Right atrium auricular region (tissue), 2 donors: ENCODE data around the gene RUNX2. TPM values are rescaled to one million over a fixed set of nuclear protein-coding genes. Genes with fewer than 3 reads are reported as not detected.
A peak's percentile ranks its signal among the peaks of the same experiment; 100 is the strongest.

ENCODE experiments used
- DNase-seq: peaks from one replicate; pipeline ENCODE4 v3.0.0-alpha.2; 2019; ENCODE audit warnings: low spot score
- H3K27ac ChIP-seq, 2 donors: fragments of 200-600 bp; sonication (generic); 1 replicate in 1 of 2; 2 replicates in 1 of 2; pipeline ENCODE4 v1.5.1; 2016 to 2019
- H3K27me3 ChIP-seq, 2 donors: fragments of 200-600 bp; sonication (generic); one replicate each; pipeline versions ENCODE4 v1.5.1 to v1.6.0; 2017 to 2019
- H3K36me3 ChIP-seq: fragments of 200-600 bp; sonication (generic); one replicate; pipeline ENCODE4 v1.5.1; 2016
- H3K4me1 ChIP-seq, 2 donors: fragments of 200-600 bp; sonication (generic); one replicate each; pipeline versions ENCODE4 v1.5.1 to v1.6.0; 2017 to 2019
- H3K4me3 ChIP-seq, 2 donors: fragments of 200-600 bp; sonication (generic); 1 replicate in 1 of 2; 2 replicates in 1 of 2; pipeline ENCODE4 v1.5.1; 2017 to 2019; ENCODE audit warnings: mild to moderate bottlenecking in 1 of 2, moderate library complexity in 1 of 2
- H3K9me3 ChIP-seq, 2 donors: fragments of 200-600 bp; sonication (generic); one replicate each; pipeline ENCODE4 v1.5.1; 2019
- CTCF ChIP-seq, 2 donors: fragments of 200-600 bp; sonication (generic); IDR thresholded peaks; one replicate each; pipeline ENCODE4 v1.5.1; 2019; ENCODE audit warnings: antibody characterized with exemption in 2 of 2
- total RNA-seq, 2 donors: library from RNA; depleted of rRNA; stranded (reverse); fragments of >200 nt; gene quantifications; one replicate each; pipeline ENCODE4 v1.1.0, GENCODE V29; 2016

The RUNX2 gene
- total RNA-seq, 2 donors from 2014 or later = 0.55 to 0.85 TPM

DNA sequence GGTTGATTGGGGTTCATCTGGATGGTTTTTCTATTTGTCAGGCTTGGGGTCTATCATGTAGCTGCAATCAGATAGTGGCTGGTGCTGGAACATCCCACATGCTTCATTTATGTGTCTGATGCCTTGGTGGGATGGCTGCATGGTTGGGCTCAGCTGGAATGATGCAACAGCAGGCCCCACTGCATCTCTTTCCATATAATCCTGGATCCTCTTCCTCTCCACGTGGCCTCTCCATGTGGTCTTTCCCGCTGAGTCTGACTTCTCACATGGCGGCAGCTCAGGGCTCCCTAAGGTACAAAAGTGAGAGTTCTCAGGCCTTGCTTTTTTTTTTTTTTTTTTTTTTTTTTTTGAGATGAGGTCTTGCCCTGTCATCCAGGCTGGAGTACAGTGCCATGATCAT, 114.6 kb downstream of the RUNX2 start:
- Histone ChIP-seq H3K36me3 (no peaks in the 10 kb centered on the region), H3K27ac (no peak overlapping the region), H3K9me3 (no peaks in the 10 kb centered on the region), H3K4me1 (peaks cover 0 to 22% of the 10 kb centered on the region in 2 donors), H3K27me3 (no peaks in the 10 kb centered on the region), H3K4me3 (no peak overlapping the region)
- no peak for TF ChIP-seq CTCF (IDR thresholded peaks at IDR 0.05)
- no peak for DNase-seq

GRCh38 chr6:45445364-45445748, 117.2 kb downstream of the RUNX2 start:
- H3K4me3 ChIP-seq = no peak overlapping the region
- no peaks in the 10 kb centered on the region for H3K36me3 ChIP-seq
- TF ChIP-seq CTCF (IDR thresholded peaks at IDR 0.05) = no peak
- no peak for DNase-seq
- no peaks in the 10 kb centered on the region for H3K27me3 ChIP-seq
- no peaks in the 10 kb centered on the region for H3K9me3 ChIP-seq
- peaks cover 0 to 26% of the 10 kb centered on the region in 2 donors for H3K4me1 ChIP-seq
- peak overlapping the region; percentile 41 to 52 for H3K27ac ChIP-seq

DNA sequence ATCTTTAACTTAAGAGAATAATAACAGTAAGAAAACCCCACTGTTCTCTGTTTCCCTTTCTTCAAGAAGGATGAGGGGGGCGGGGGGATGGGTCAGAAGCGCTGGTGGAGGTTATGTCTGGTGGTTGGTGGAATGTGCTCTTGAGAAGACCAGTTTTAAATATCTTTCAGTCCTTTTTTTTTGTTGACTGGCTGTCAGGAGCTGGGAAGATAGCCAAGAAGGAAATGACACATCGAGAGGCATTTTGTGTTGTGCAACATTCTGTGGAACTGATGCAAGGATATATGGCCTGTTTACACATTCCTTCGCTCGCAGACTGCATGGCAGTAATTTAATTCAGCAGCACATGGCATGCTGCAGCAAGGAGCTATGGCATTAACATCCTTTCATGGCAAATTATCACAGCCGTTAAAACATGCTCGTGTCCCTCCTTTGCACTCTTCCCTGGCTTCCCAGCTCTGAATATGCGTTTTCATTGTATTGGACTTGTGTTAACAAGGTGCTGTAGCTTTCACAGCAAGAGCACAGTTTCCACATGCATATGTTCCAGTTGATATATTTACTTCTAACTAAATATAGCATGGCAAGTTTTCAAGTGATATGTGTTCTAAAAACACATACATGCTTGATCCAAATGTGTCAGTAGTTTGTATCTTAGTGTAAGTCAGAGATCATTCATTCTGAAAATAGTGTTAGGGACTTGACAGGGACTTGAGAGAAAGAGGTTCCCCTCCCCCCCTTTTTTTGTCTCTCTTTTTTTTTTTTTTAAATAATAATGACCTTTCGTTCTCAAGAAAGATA, 117.8 kb downstream of the RUNX2 start:
- H3K4me3 ChIP-seq = no peak overlapping the region
- H3K36me3 ChIP-seq = no peaks in the 10 kb centered on the region
- TF ChIP-seq CTCF (IDR thresholded peaks at IDR 0.05) = no peak
- H3K27me3 ChIP-seq = no peaks in the 10 kb centered on the region
- DNase-seq = peak; percentile 78
- peaks cover 0 to 26% of the 10 kb centered on the region in 2 donors for H3K4me1 ChIP-seq
- H3K27ac ChIP-seq = peak overlapping the region; percentile 41 to 52
- no peaks in the 10 kb centered on the region for H3K9me3 ChIP-seq

- Histone ChIP-seq H3K4me3 (no peak overlapping the region), H3K36me3 (no peaks in the 10 kb centered on the region), H3K27ac (no peak overlapping the region), H3K9me3 (no peaks in the 10 kb centered on the region), H3K4me1 (peaks cover 0 to 26% of the 10 kb centered on the region in 2 donors), H3K27me3 (no peaks in the 10 kb centered on the region)
- no peak for TF ChIP-seq CTCF (IDR thresholded peaks at IDR 0.05)
- no peak for DNase-seq
Measured at GRCh38 chr6:45447005-45447404, 118.9 kb downstream of the RUNX2 start.

GRCh38 chr6:45447716-45448115, 119.6 kb downstream of the RUNX2 start:
- H3K4me1 ChIP-seq = peaks cover 0 to 26% of the 10 kb centered on the region in 2 donors

More at GRCh38 chr6:45447716-45448115, 119.6 kb downstream of the RUNX2 start:
- Histone ChIP-seq H3K36me3 (no peaks in the 10 kb centered on the region), H3K4me3 (no peak overlapping the region), H3K9me3 (no peaks in the 10 kb centered on the region), H3K27ac (no peak overlapping the region), H3K27me3 (no peaks in the 10 kb centered on the region)
- no peak for DNase-seq
- no peak for TF ChIP-seq CTCF (IDR thresholded peaks at IDR 0.05)
